ENCODE data around the gene ACTMAP.
"Not testable (repeated sequence)": the region's sequence is repeated elsewhere in the genome, so short reads cannot be mapped to it uniquely, and the experiment has no call there.

The ACTMAP gene

GRCh38 chr19:40750058-40750873 is at the start of gene ACTMAP:
Gene ACTMAP (minus strand): TSS chr19:40750477. CDS start chr19:40749803, 674 bp downstream.
- DNase-seq, result peak; percentile 100

GRCh38 chr19:40799558-40800338 is 49.5 kb upstream of the ACTMAP start:
- peak; percentile 66 for DNase-seq

GRCh38 chr19:40798683-40799557 is 48.6 kb upstream of the ACTMAP start, which contains the start of gene EGLN2:
Gene EGLN2 (plus strand): TSS chr19:40799191. CDS start chr19:40800573, 1,382 bp downstream.
- peak; percentile 100 for DNase-seq

GRCh38 chr19:40797963-40798682 is 47.8 kb upstream of the ACTMAP start:
- peak; percentile 94 for DNase-seq

- DNase-seq, result no peak
Measured at GRCh38 chr19:40797166-40797962, 47.1 kb upstream of the ACTMAP start.

GRCh38 chr19:40791996-40792395 is 41.7 kb upstream of the ACTMAP start:
- DNase-seq, result no peak

- DNase-seq, result no peak
Measured at GRCh38 chr19:40791349-40791748, 41.1 kb upstream of the ACTMAP start.

GRCh38 chr19:40786060-40787037 is 36.1 kb upstream of the ACTMAP start:
- no peak for DNase-seq

- no peak for DNase-seq
Measured at GRCh38 chr19:40785526-40785925, 35.2 kb upstream of the ACTMAP start.

GRCh38 chr19:40784146-40784545 is 33.9 kb upstream of the ACTMAP start:
- DNase-seq, result not testable (repeated sequence)

GRCh38 chr19:40783711-40784110 is 33.4 kb upstream of the ACTMAP start:
- DNase-seq, result no peak

- no peak for DNase-seq
Measured at GRCh38 chr19:40781140-40781539, 30.9 kb upstream of the ACTMAP start.

GRCh38 chr19:40780582-40780981 is 30.3 kb upstream of the ACTMAP start:
- no peak for DNase-seq

- peak; percentile 99 for DNase-seq
Measured at GRCh38 chr19:40778706-40779284, 28.5 kb upstream of the ACTMAP start.

GRCh38 chr19:40777937-40778705 is 27.8 kb upstream of the ACTMAP start, which contains the start of gene RAB4B:
Gene RAB4B (plus strand): TSS chr19:40778247. CDS start chr19:40778376, 129 bp downstream.
- DNase-seq, result peak; percentile 100

GRCh38 chr19:40777645-40777936 is 27.3 kb upstream of the ACTMAP start:
- DNase-seq, result no peak

GRCh38 chr19:40776932-40777644 is 26.8 kb upstream of the ACTMAP start:
- DNase-seq, result peak; percentile 97

GRCh38 chr19:40776364-40776763 is 26.1 kb upstream of the ACTMAP start:
- no peak for DNase-seq
